Peyer's patch (tissue), 4 donors: ENCODE measurements around the gene FNDC11. TPM values are rescaled to one million over a fixed set of nuclear protein-coding genes. Genes with fewer than 3 reads are reported as not detected.

Source experiments
- DNase-seq, 3 donors: peaks; one replicate each; pipeline ENCODE4 v3.0.0-alpha.2; 2017 to 2019
- H3K27ac ChIP-seq, 4 donors: fragments of 200-600 bp; sonication (generic); one replicate each; pipeline ENCODE4 v1.5.1; 2016 to 2019
- H3K27me3 ChIP-seq, 2 donors: fragments of 200-600 bp; sonication (generic); one replicate each; pipeline ENCODE4 v1.5.1; 2019
- H3K36me3 ChIP-seq, 3 donors: fragments of 200-600 bp; sonication (generic); one replicate each; pipeline ENCODE4 v1.5.1; 2016 to 2019
- H3K4me1 ChIP-seq, 4 donors: fragments of 200-600 bp; sonication (generic); one replicate each; pipeline ENCODE4 v1.5.1; 2016 to 2019
- H3K4me3 ChIP-seq, 4 donors: fragments of 200-600 bp; sonication (generic); 1 replicate in 3 of 4; 2 replicates in 1 of 4; pipeline ENCODE4 v1.5.1; 2016 to 2019; ENCODE audit warnings: mild to moderate bottlenecking in 1 of 4
- H3K9me3 ChIP-seq, 4 donors: fragments of 200-600 bp; sonication (generic); one replicate each; pipeline ENCODE4 v1.5.1; 2016 to 2019; ENCODE audit warnings: mild to moderate bottlenecking in 1 of 4
- CTCF ChIP-seq, 6 experiments: fragments of 450-650 bp in 4 of 6; fragments of 200-600 bp in 2 of 6; sonication (generic) in 1 of 6; IDR thresholded peaks; one replicate each; pipeline ENCODE4 v1.5.1; 2017 to 2019; ENCODE audit warnings: antibody characterized with exemption in 6 of 6, mild to moderate bottlenecking in 3 of 6, moderate library complexity in 1 of 6
- POLR2A ChIP-seq, 2 donors: fragments of 450-650 bp; IDR thresholded peaks; one replicate each; pipeline ENCODE4 v1.5.1; 2017; ENCODE audit warnings: antibody characterized with exemption in 2 of 2, mild to moderate bottlenecking in 2 of 2, moderate library complexity in 2 of 2
- total RNA-seq, 4 donors: library from RNA; depleted of rRNA; stranded (reverse); fragments of >200 nt; gene quantifications; one replicate each; pipeline ENCODE4 v1.1.0, GENCODE V29; 2016

FNDC11 gene
- total RNA-seq, 4 donors from 2014 or later: 0.67 TPM; not detected in 3

DNA sequence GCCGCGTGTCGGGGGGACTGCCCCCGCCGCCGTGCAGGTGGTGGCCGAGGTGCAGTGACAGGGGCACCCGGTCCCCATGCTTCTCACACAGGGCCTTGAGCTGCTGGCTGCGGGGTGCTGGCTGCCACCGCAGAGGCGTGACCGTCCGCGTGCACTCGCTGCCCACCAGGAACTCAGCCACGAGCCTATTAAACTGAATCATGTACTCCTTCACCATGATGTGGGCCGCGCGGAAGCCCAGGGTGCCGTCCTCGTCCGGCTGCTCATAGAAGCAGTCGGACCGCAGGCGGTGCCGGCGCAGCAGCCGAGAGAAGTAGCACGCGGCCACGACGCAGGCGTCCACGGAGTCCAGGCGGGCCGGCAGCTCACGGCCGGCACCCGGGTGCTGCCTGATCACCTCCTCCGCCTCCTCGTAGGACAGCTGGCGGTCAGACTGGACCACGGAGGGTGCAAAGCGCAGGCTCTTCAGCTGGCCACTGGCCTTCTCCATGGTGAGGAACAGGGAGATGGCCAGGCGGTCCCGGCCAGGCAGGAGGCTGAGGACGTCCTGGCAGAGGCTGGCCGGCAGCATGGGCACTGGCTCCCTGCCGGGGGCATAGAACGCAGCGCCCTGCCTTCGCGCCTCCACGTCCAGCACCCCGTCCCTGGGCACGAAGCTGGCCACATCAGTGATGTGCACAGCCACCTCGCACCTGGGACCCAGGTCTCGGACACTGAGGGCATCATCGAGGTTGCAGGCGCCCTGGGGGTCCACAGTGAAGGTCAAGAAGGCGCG is 10.3 kb downstream of the FNDC11 start:
- Histone ChIP-seq H3K9me3 (no peaks in the 10 kb centered on the region), H3K27me3 (no peaks in the 10 kb centered on the region), H3K36me3 (peaks cover 0 to 49% (median 0%) of the 10 kb centered on the region in 3 donors), H3K4me1 (peaks cover 0 to 24% (median 14%) of the 10 kb centered on the region in 4 donors), H3K4me3 (no peak overlapping the region), H3K27ac (no peak overlapping the region)
- no peak for TF ChIP-seq CTCF (IDR thresholded peaks at IDR 0.05)
- no peak for TF ChIP-seq POLR2A (IDR thresholded peaks at IDR 0.05)
- no peak for DNase-seq

DNA sequence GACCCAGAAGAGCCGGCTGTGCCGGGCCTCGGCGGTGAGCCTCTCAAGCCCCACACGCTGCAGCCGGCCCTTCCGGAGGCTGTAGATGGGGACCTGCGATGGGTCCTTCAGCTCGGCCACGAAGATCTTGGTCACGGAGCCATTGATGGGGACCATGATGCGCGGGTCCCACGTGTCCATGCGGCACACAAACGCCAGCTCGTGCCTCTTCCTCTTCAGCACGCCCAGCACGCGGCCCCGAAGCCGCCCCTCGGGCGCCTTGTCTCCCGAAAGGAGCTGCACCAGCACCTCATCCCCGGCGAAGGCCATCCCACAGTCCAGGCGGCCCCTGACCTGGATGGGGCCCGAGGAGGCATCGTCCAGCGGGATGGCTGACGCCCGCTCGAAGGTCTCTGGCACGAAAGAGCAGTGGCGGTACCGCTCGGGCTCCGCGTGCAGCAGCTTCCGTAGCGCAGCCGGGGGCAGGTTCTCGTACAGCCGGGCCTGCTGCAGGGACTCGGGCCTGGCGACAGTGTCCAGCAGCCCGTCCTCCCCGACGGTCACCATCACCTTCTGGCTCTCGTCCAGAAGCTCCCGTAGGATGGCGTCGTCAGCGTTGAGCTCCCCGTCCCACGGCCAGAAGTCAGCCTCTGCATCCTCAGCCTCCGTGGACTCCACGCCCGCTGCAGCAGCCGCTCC is 11.2 kb downstream of the FNDC11 start:
- TF ChIP-seq CTCF (IDR thresholded peaks at IDR 0.05): no peak
- no peak for TF ChIP-seq POLR2A (IDR thresholded peaks at IDR 0.05)
- H3K4me1 ChIP-seq: peaks cover 0 to 30% (median 14%) of the 10 kb centered on the region in 4 donors
- H3K36me3 ChIP-seq: peaks cover 0 to 43% (median 0%) of the 10 kb centered on the region in 3 donors
- no peaks in the 10 kb centered on the region for H3K9me3 ChIP-seq
- DNase-seq: no peak
- no peaks in the 10 kb centered on the region for H3K27me3 ChIP-seq
- no peak overlapping the region for H3K27ac ChIP-seq
- H3K4me3 ChIP-seq: no peak overlapping the region

- H3K27ac ChIP-seq: no peak overlapping the region
- no peak overlapping the region for H3K4me3 ChIP-seq
- no peak for TF ChIP-seq POLR2A (IDR thresholded peaks at IDR 0.05)
- H3K36me3 ChIP-seq: peaks cover 0 to 37% (median 0%) of the 10 kb centered on the region in 3 donors
- no peaks in the 10 kb centered on the region for H3K27me3 ChIP-seq
- H3K4me1 ChIP-seq: peaks cover 0 to 30% (median 14%) of the 10 kb centered on the region in 4 donors
- no peak for DNase-seq
- no peaks in the 10 kb centered on the region for H3K9me3 ChIP-seq
Observed at GRCh38 chr20:63565699-63566335, 11.9 kb downstream of the FNDC11 start.

DNA sequence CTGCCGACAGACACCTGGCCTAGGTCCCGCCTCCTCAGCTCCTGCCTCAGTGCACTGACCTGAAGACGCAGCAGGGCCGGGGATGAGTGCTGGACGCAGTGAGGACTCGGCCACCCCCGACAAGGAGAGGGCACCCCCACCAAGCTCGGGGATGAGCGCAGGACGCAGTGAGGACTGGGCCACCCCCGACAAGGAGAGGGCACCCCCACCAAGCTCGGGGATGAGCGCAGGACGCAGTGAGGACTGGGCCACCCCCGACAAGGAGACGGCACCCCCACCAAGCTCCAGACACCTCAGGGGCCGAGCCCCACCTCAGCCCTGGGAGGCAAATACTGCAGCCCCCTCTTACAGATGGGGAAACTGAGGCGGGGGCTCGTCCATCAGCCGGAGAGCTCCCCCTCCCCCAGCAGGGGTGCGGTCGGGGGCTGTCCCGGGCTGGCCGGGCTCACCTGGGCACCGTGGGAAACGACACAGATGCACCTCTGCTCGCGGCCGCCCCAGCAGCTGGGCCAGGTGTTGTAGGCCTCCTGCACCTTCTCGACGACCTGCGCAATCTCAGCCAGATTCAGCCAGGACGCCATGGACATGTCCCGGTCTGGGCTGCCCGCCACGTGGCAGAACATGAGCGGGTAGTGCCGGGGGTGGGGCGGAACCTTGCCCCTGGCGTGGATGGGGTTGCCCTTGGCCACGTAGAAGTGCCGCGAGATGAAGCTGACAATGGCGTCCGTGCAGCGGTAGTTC is 12.6 kb downstream of the FNDC11 start:
- H3K27ac ChIP-seq: peak overlapping the region in 2 of 4 donors; percentile 64 to 71
- H3K27me3 ChIP-seq: no peaks in the 10 kb centered on the region
- TF ChIP-seq CTCF (IDR thresholded peaks at IDR 0.05) (no peak), POLR2A (IDR thresholded peaks at IDR 0.05) (no peak)
- peaks cover 0 to 29% (median 0%) of the 10 kb centered on the region in 3 donors for H3K36me3 ChIP-seq
- DNase-seq: peak in 1 of 3 donors; percentile 45
- peaks cover 0 to 30% (median 14%) of the 10 kb centered on the region in 4 donors for H3K4me1 ChIP-seq
- no peaks in the 10 kb centered on the region for H3K9me3 ChIP-seq
- H3K4me3 ChIP-seq: no peak overlapping the region

DNA sequence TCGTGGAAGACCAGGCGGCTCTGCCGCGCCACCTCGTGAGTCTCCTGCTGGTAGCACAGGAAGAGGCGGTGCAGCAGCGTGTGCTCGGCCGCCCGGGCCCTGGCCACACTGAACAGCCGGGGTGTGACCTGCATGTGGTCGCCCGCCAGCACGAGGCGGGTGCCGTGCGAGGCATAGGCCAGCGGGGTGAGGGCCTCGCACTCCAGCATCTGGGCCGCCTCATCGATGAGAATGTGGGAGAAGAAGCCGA is 13.1 kb downstream of the FNDC11 start:
- Histone ChIP-seq H3K36me3 (peaks cover 0 to 26% (median 0%) of the 10 kb centered on the region in 3 donors), H3K4me3 (no peak overlapping the region), H3K27ac (peak overlapping the region in 3 of 4 donors; percentile 49 to 71 (median 64)), H3K27me3 (no peaks in the 10 kb centered on the region), H3K9me3 (no peaks in the 10 kb centered on the region), H3K4me1 (peaks cover 0 to 30% (median 14%) of the 10 kb centered on the region in 4 donors)
- peak in 1 of 6 experiments; percentile 5 for TF ChIP-seq CTCF (IDR thresholded peaks at IDR 0.05)
- no peak for TF ChIP-seq POLR2A (IDR thresholded peaks at IDR 0.05)
- DNase-seq: peak in 1 of 3 donors; percentile 72
